OCI-LY3 (cell line): ENCODE data around the gene ATP6V0A4.

Experiments
- CTCF ChIP-seq: fragments of 200-600, 300-600 bp; sonication (generic); IDR thresholded peaks from 2 replicates; pipeline ENCODE4 v1.5.1; 2014; ENCODE audit warnings: antibody characterized with exemption, low read length, low read depth
- EZH2phosphoT487 ChIP-seq: fragments of 200-600 bp; shearing (Covaris generic); IDR thresholded peaks from 2 replicates; pipeline ENCODE4 v1.6.1; 2018; ENCODE audit warnings: antibody characterized with exemption, mixed run types, low read depth

DNA sequence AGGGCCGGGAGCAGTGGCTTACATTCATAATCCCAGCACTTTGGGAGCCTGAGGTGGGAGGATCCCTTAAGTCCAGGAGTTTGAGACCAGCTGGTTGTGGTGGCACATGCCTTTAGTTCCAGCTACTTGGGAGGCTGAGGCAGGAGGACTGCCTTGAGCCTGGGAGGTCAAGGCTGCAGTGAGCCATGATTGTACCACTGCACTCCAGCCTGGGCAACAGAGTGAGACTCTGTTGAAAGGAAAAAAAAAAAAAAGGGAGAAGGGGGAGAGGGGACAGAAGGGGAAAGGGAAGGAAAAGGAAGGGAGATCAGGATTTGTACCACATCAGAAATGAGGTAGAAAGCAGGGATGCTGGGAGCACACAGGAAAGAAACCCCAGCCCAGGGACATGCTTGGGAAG, 58.1 kb downstream of the ATP6V0A4 start:
- TF ChIP-seq CTCF (no peak), EZH2phosphoT487 (no peak)
